Measurements from ENCODE around the gene IFITM5. TPM values are rescaled to one million over a fixed set of nuclear protein-coding genes. Genes with fewer than 3 reads are reported as not detected.

IFITM5 gene
- total and polyA plus RNA-seq, 2 of the 4 experiments (the other 2 are of a cell fraction) = not detected

DNA sequence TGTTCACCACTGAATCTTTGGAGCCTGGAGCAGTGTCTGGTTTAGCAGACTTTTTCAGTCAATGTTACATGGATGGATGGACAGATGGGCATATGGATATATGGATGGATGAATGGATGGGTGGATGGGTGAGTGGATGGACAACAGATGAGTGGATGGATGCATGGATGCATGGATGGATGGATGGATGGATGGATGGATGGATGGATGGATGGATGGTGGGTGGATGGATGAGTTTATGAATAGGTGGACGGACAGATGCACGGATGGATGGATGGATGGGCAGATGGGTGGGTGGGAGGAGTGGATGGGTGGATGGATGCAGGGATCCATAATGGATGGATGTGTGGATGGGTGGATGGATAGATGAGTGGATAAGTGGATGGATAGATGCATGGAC is 43.5 kb downstream of the IFITM5 start:
- H2AK9ac ChIP-seq (replicated peaks; ENCODE audit: low read depth, low read length, poor library complexity) = no peak overlapping the region
- H2BK5ac ChIP-seq (ENCODE audit: low read depth, low read length, poor library complexity, severe bottlenecking) = no peak overlapping the region
- DNase-seq (no peak), ATAC-seq (ENCODE audit: low read depth) (no peak)
- no peak overlapping the region for H2BK120ac ChIP-seq (ENCODE audit: low read depth, low read length)
- no peak for TF ChIP-seq MAFK (IDR thresholded peaks at IDR 0.05; ENCODE audit: low read depth, low read length)
- TF ChIP-seq POLR2A (IDR thresholded peaks at IDR 0.05; ENCODE audit: low read depth, low read length) = no peak
- TF ChIP-seq BHLHE40 (IDR thresholded peaks at IDR 0.05; ENCODE audit: low read depth, low read length) = no peak
- TF ChIP-seq NFE2L2 (IDR thresholded peaks at IDR 0.05; ENCODE audit: low read depth, low read length) = no peak
- no peak for TF ChIP-seq MAZ (IDR thresholded peaks at IDR 0.05; ENCODE audit: borderline replicate concordance, low read depth, low read length)
- TF ChIP-seq CHD1 (IDR thresholded peaks at IDR 0.05; ENCODE audit: low read depth, low read length) = no peak
- no peak for TF ChIP-seq RCOR1 (IDR thresholded peaks at IDR 0.05; ENCODE audit: insufficient replicate concordance, low read length)
- no peak overlapping the region for H3K56ac ChIP-seq (ENCODE audit: extremely low read depth, insufficient read depth, low read length)
- H3K14ac ChIP-seq (replicated peaks; ENCODE audit: low read depth, low read length) = no peak overlapping the region
- intact Hi-C loops (cut with micrococcal nuclease) = no loop called here
- H3K4me2 ChIP-seq (ENCODE audit: low read depth, low read length) = no peak overlapping the region
- no peak overlapping the region for H4K5ac ChIP-seq (ENCODE audit: low read depth, low read length)
- in situ Hi-C loops (cut with MboI; ENCODE audit: low sequenced_read_pairs) = no loop called here
- H4K8ac ChIP-seq (ENCODE audit: low read depth in 2 of 2, low read length in 2 of 2) = no peak overlapping the region
- no peak overlapping the region for H2AFZ ChIP-seq (replicated peaks; ENCODE audit: low read length, poor library complexity)
- H3K9me1 ChIP-seq (ENCODE audit: insufficient read depth, low read length) = no peaks in the 10 kb centered on the region
- no peak overlapping the region for H3K9ac ChIP-seq (ENCODE audit: low read depth, low read length)
- H3K27ac ChIP-seq (ENCODE audit: insufficient read depth, low read length) = no peak overlapping the region
- H3K36me3 ChIP-seq (ENCODE audit: control insufficient read depth, insufficient read depth, low read length) = peaks cover 25% of the 10 kb centered on the region
- peaks cover 0 to 3% of the 10 kb centered on the region in 2 experiments; a peak in 1 of 4 replicates for H3K79me1 ChIP-seq (ENCODE audit: low read depth in 1 of 2, low read length in 2 of 2)
- CTCF ChIA-PET = no interaction called here
- no peak overlapping the region for H2BK15ac ChIP-seq (ENCODE audit: low read depth, low read length)
- H4K91ac ChIP-seq (ENCODE audit: insufficient read depth, low read depth, low read length) = no peak overlapping the region
- no peaks in the 10 kb centered on the region for H3K4me1 ChIP-seq (ENCODE audit: control insufficient read depth, insufficient read depth, low read length)
- no peak overlapping the region for H3K18ac ChIP-seq (ENCODE audit: low read depth, low read length)
- no peaks in the 10 kb centered on the region; the same call in 1 of the 2 replicates for H4K20me1 ChIP-seq (ENCODE audit: insufficient read depth, low read length)
- H3K27me3 ChIP-seq (ENCODE audit: control insufficient read depth, insufficient read depth, low read length) = peaks cover 10% of the 10 kb centered on the region
- no peak overlapping the region for H3K4me3 ChIP-seq (ENCODE audit: insufficient read depth, low read depth, low read length)
- POLR2A ChIA-PET (ENCODE audit: unreplicated experiment) = no interaction called here
- no peak overlapping the region for H3K4ac ChIP-seq (ENCODE audit: low read depth, low read length)
- no CpG with 5 or more reads among the region's 2 CpGs for WGBS, 2 experiments (ENCODE audit: extremely low coverage in 2 of 2, insufficient read length in 1 of 2)
- no peak overlapping the region for H2BK20ac ChIP-seq (ENCODE audit: low read depth, low read length)
- no TSS peak for BruUV-seq (replicated peaks)
- H3K23ac ChIP-seq (ENCODE audit: low read depth, low read length) = no peak overlapping the region
- H3K9me3 ChIP-seq (ENCODE audit: control insufficient read depth, insufficient read depth, low read length) = no peaks in the 10 kb centered on the region
- dilution Hi-C loops (cut with HindIII; ENCODE audit: low sequenced_read_pairs, unreplicated experiment) = no loop called here
- H2AK5ac ChIP-seq (ENCODE audit: low read depth, low read length) = no peak overlapping the region
